ENCODE measurements around the gene ALDH1L1.

- TF ChIP-seq CTCF (IDR thresholded peaks at IDR 0.05; ENCODE audit: low read depth, low read length) (no peak), POLR2A (IDR thresholded peaks at IDR 0.05; ENCODE audit: extremely low read depth, insufficient read length) (no peak), MAX (IDR thresholded peaks at IDR 0.05; ENCODE audit: low read depth, low read length) (no peak), MYC (IDR thresholded peaks at IDR 0.05; ENCODE audit: low read depth, low read length) (no peak)
Measured at GRCh38 chr3:126109146-126109879, 71.1 kb downstream of the ALDH1L1 start.

Data from NB4 (cell line).